Panc1 (cell line): ENCODE data around the gene PIEZO1. TPM values are rescaled to one million over a fixed set of nuclear protein-coding genes. Genes with fewer than 3 reads are reported as not detected.

Experiments used
- ATAC-seq: fragments of 200-7000 bp; cut with Tn5 transposase; 2 replicates; pipeline ENCODE4 v1.9.1; 2020; ENCODE audit warnings: mild to moderate bottlenecking, moderate library complexity
- BruUV-seq: library from RNA; stranded (reverse); fragments of 400-500 nt; replicated peaks from 2 replicates; lab custom pipeline; 2021; lab: Mats Ljungman, UMichigan
- CTCF ChIA-PET: fragments of 300-600 bp; sonication (Branson Sonifier 250); formaldehyde crosslinking; loops from one replicate; lab custom pipeline; 2022; ENCODE audit warnings: antibody characterized with exemption; lab: Charles Lee
- POLR2A ChIA-PET: fragments of 300-600 bp; sonication (Branson Sonifier 250); formaldehyde crosslinking; loops from one replicate; lab custom pipeline; 2022; ENCODE audit warnings: antibody characterized with exemption; lab: Charles Lee
- DNase-seq: peaks from one replicate; pipeline ENCODE4 v3.0.0-alpha.2; 2010; ENCODE audit warnings: low read depth, low spot score
- H3K27ac ChIP-seq: 2 replicates; pipeline ENCODE4 v1.5.1; 2011; ENCODE audit warnings: mild to moderate bottlenecking, low read length, inconsistent platforms
- H3K27me3 ChIP-seq: fragments of 200-500 bp; sonication (Bioruptor generic); 2 replicates; pipeline ENCODE4 v1.6.0; 2014; ENCODE audit warnings: low read length, inconsistent platforms; ENCODE audit not compliant: control insufficient read depth, insufficient read depth
- H3K36me3 ChIP-seq: fragments of 200-500 bp; sonication (Bioruptor generic); 2 replicates; pipeline ENCODE4 v1.5.1; 2014; ENCODE audit warnings: inconsistent platforms, mild to moderate bottlenecking, low read length, moderate library complexity; ENCODE audit not compliant: control insufficient read depth, insufficient read depth
- H3K4me1 ChIP-seq: 2 replicates; pipeline ENCODE4 v1.5.1; 2011; ENCODE audit warnings: inconsistent platforms, mild to moderate bottlenecking, low read length, moderate library complexity; ENCODE audit not compliant: control insufficient read depth, insufficient read depth
- H3K4me3 ChIP-seq, 2 experiments: 2 replicates each; pipeline ENCODE4 v1.5.1; 2011 to 2012; ENCODE audit warnings: low read depth in 2 of 2, low read length in 2 of 2, mild to moderate bottlenecking in 2 of 2, inconsistent platforms in 1 of 2, moderate library complexity in 1 of 2
- H3K9me3 ChIP-seq: fragments of 200-500 bp; sonication (Bioruptor generic); 2 replicates; pipeline ENCODE4 v1.5.1; 2014; ENCODE audit warnings: low read depth, mild to moderate bottlenecking, inconsistent platforms, low read length, moderate library complexity; ENCODE audit not compliant: control insufficient read depth, insufficient read depth
- CTCF ChIP-seq: fragments of 450-650 bp; IDR thresholded peaks from 2 replicates; pipeline ENCODE4 v1.5.1; 2017; ENCODE audit warnings: mild to moderate bottlenecking
- POLR2AphosphoS5 ChIP-seq: IDR thresholded peaks from 2 replicates; pipeline ENCODE4 v1.6.1; 2012; ENCODE audit warnings: mild to moderate bottlenecking, low read depth, low read length, moderate library complexity
- REST ChIP-seq, 2 experiments: IDR thresholded peaks; 2 replicates each; pipeline ENCODE4 v1.6.1; 2011 to 2012; ENCODE audit warnings: low read depth in 2 of 2, control low read depth in 1 of 2, low read length in 1 of 2, mild to moderate bottlenecking in 1 of 2, moderate library complexity in 1 of 2; ENCODE audit not compliant: insufficient read depth in 1 of 2
- SIN3A ChIP-seq: IDR thresholded peaks from 2 replicates; pipeline ENCODE4 v1.6.1; 2012; ENCODE audit warnings: low read depth, mild to moderate bottlenecking, low read length, moderate library complexity, borderline replicate concordance; ENCODE audit not compliant: insufficient read depth
- TCF7L2 ChIP-seq: IDR thresholded peaks from 2 replicates; pipeline ENCODE4 v1.6.1; 2011; ENCODE audit warnings: mild to moderate bottlenecking, low read depth, low read length, inconsistent platforms
- in situ Hi-C: cut with HindIII; loops from 2 replicates; pipeline ENCODE4 v1.10.0; 2016; ENCODE audit warnings: low sequenced_read_pairs, low pct_unique_long_range_greater_than_20kb
- intact Hi-C: fragments of 100-400 bp; cut with micrococcal nuclease; formaldehyde crosslinking; loops from one replicate; pipeline ENCODE4 v1.10.0; 2022; ENCODE audit not compliant: unreplicated experiment
- total RNA-seq: library from RNA; stranded (reverse); gene quantifications from one replicate; pipeline ENCODE4 v1.2.1, GENCODE V29; 2021; ENCODE audit not compliant: unreplicated experiment

PIEZO1 gene
- total RNA-seq, 1 experiment from 2014 or later: 175 TPM

- CTCF ChIA-PET: interaction anchor here (0.7 kb wide), 2 partner anchors 39 to 1059 kb away, joined by 4 to 7 read pairs; no protein-coding TSS in a partner anchor
- H3K36me3 ChIP-seq: no peaks in the 10 kb centered on the region
- no peak overlapping the region for H3K27ac ChIP-seq
- TF ChIP-seq CTCF (no peak), POLR2AphosphoS5 (no peak), REST (IDR thresholded peaks at IDR 0.05; ENCODE audit: insufficient read depth in 1 of 2, low read depth in 2 of 2, low read length in 1 of 2) (no peak), TCF7L2 (no peak), SIN3A (no peak)
- ATAC-seq (no peak), DNase-seq (no peak)
- POLR2A ChIA-PET: no interaction called here
- BruUV-seq: no TSS peak
- H3K4me3 ChIP-seq: no peak overlapping the region
- no peaks in the 10 kb centered on the region for H3K27me3 ChIP-seq
- in situ Hi-C loops: no loop called here
- intact Hi-C loops: no loop called here
- no peaks in the 10 kb centered on the region for H3K9me3 ChIP-seq
- no peaks in the 10 kb centered on the region; the same call in 1 of the 2 replicates for H3K4me1 ChIP-seq
Measured at GRCh38 chr16:88688013-88688778, 96.8 kb downstream of the PIEZO1 start.

GRCh38 chr16:88687676-88688012 lies 97.4 kb downstream of the PIEZO1 start:
- H3K27me3 ChIP-seq: no peaks in the 10 kb centered on the region
- no peak for TF ChIP-seq REST (IDR thresholded peaks at IDR 0.05; ENCODE audit: insufficient read depth in 1 of 2, low read depth in 2 of 2, low read length in 1 of 2)
- no peak for TF ChIP-seq POLR2AphosphoS5
- no peak for TF ChIP-seq SIN3A
- no peak for TF ChIP-seq TCF7L2
- TF ChIP-seq CTCF: no peak
- DNase-seq (no peak), ATAC-seq (no peak)
- no peaks in the 10 kb centered on the region for H3K9me3 ChIP-seq
- ChIA-PET POLR2A (no interaction called here), CTCF (interaction anchor here (0.7 to 1.3 kb wide), 3 partner anchors 9 to 1059 kb away, joined by 3 to 7 read pairs (median 4); no protein-coding TSS in a partner anchor)
- no peak overlapping the region for H3K27ac ChIP-seq
- in situ Hi-C loops: no loop called here
- no peaks in the 10 kb centered on the region for H3K36me3 ChIP-seq
- intact Hi-C loops: no loop called here
- H3K4me3 ChIP-seq: no peak overlapping the region
- H3K4me1 ChIP-seq: no peaks in the 10 kb centered on the region; the same call in 1 of the 2 replicates
- BruUV-seq: no TSS peak
